Activated CD4-positive, alpha-beta T cell treated with anti-CD3 and anti-CD28 coated beads, Interleukin-2, amount 50 U/mL, for 1 hour (primary cell): Measurements from ENCODE around the gene JMJD8.

Experiments used
- DNase-seq: peaks from one replicate; pipeline ENCODE4 v3.0.0-alpha.2; 2020

JMJD8 gene

GRCh38 chr16:721765-722540 lies 37.8 kb upstream of the JMJD8 start:
- no peak for DNase-seq

- peak; percentile 60 for DNase-seq
Observed at GRCh38 chr16:720990-721764, 37.0 kb upstream of the JMJD8 start, which contains the start of gene ANTKMT. TSS of gene ANTKMT (plus strand) at chr16:721146. CDS start at chr16:721275, 129 bp downstream.

GRCh38 chr16:720447-720989 lies 36.4 kb upstream of the JMJD8 start:
- no peak for DNase-seq

GRCh38 chr16:719815-720446 lies 35.8 kb upstream of the JMJD8 start:
- DNase-seq = no peak

- no peak for DNase-seq
Observed at GRCh38 chr16:718922-719321, 34.8 kb upstream of the JMJD8 start.

GRCh38 chr16:718389-718788 lies 34.3 kb upstream of the JMJD8 start:
- DNase-seq = no peak

- no peak for DNase-seq
Observed at GRCh38 chr16:717450-718245, 33.5 kb upstream of the JMJD8 start.

GRCh38 chr16:716768-717325 lies 32.7 kb upstream of the JMJD8 start:
- DNase-seq = no peak

GRCh38 chr16:716200-716568 lies 32.0 kb upstream of the JMJD8 start:
- DNase-seq = no peak

- DNase-seq = no peak
Observed at GRCh38 chr16:715477-716199, 31.5 kb upstream of the JMJD8 start.

- peak; percentile 88 for DNase-seq
Observed at GRCh38 chr16:714558-715476, 30.7 kb upstream of the JMJD8 start, which contains the start of gene METRN. TSS of gene METRN (plus strand) at chr16:715118. CDS start at chr16:715290, 172 bp downstream.

- DNase-seq = no peak
Observed at GRCh38 chr16:714079-714478, 29.9 kb upstream of the JMJD8 start.

- DNase-seq = peak; percentile 45
Observed at GRCh38 chr16:712740-713250, 28.7 kb upstream of the JMJD8 start.

- DNase-seq = peak; percentile 80
Observed at GRCh38 chr16:711548-712320, 27.6 kb upstream of the JMJD8 start.

GRCh38 chr16:711084-711483 lies 26.9 kb upstream of the JMJD8 start:
- no peak for DNase-seq

- DNase-seq = no peak
Observed at GRCh38 chr16:710500-711075, 26.5 kb upstream of the JMJD8 start.

GRCh38 chr16:709566-710499 lies 25.7 kb upstream of the JMJD8 start:
- DNase-seq = no peak

GRCh38 chr16:708959-709358 lies 24.8 kb upstream of the JMJD8 start:
- no peak for DNase-seq
